HEK293 (cell line): ENCODE data around the gene SLC35F5.

ENCODE experiments used
- CTCF ChIA-PET: fragments of 350-600 bp; formaldehyde crosslinking; extraction: SDS; loops from one replicate; lab custom pipeline; 2021; ENCODE audit warnings: antibody characterized with exemption; lab: Yijun Ruan, JAX
- POLR2A ChIA-PET: fragments of 300-600 bp; formaldehyde crosslinking; extraction: SDS; loops from one replicate; lab custom pipeline; 2020; ENCODE audit warnings: antibody characterized with exemption, inconsistent platforms; lab: Yijun Ruan, JAX
- H3K27ac ChIP-seq: fragments of 200-500 bp; sonication (Bioruptor generic); 2 replicates; pipeline ENCODE4 v1.5.1; 2014; ENCODE audit warnings: low read depth, low read length, control low read depth, inconsistent platforms; ENCODE audit errors: extremely low read depth
- H3K36me3 ChIP-seq, 2 experiments: fragments of 200-500 bp in 1 of 2; sonication (Bioruptor generic) in 1 of 2; 1 replicate in 1 of 2; 2 replicates in 1 of 2; pipeline ENCODE4 v1.5.1; 2014 to 2017; ENCODE audit warnings: inconsistent platforms in 2 of 2, low read length in 2 of 2; ENCODE audit not compliant: control insufficient read depth in 2 of 2, insufficient read depth in 1 of 2
- H3K4me1 ChIP-seq: fragments of 200-500 bp; sonication (Bioruptor generic); 2 replicates; pipeline ENCODE4 v1.5.1; 2014; ENCODE audit warnings: mild to moderate bottlenecking, low read length, inconsistent platforms; ENCODE audit not compliant: control insufficient read depth, insufficient read depth
- H3K4me3 ChIP-seq: 2 replicates; pipeline ENCODE4 v1.5.1; 2011; ENCODE audit warnings: low read depth, mild to moderate bottlenecking, control low read depth, low read length, moderate library complexity
- H3K9me3 ChIP-seq: fragments of 200-500 bp; sonication (Bioruptor generic); 2 replicates; pipeline ENCODE4 v1.5.1; 2014; ENCODE audit warnings: low read depth, low read length, inconsistent platforms; ENCODE audit not compliant: control insufficient read depth, insufficient read depth
- GFI1B ChIP-seq: fragments of 450-650 bp; formaldehyde crosslinking; IDR thresholded peaks from 2 replicates; pipeline ENCODE4 v1.5.1; 2016; ENCODE audit warnings: missing biosample characterization, missing genetic modification characterization
- GLI4 ChIP-seq: fragments of 450-650 bp; formaldehyde crosslinking; IDR thresholded peaks from 2 replicates; pipeline ENCODE4 v1.5.1; 2016; ENCODE audit warnings: missing biosample characterization, missing genetic modification characterization
- HOXC10 ChIP-seq: sonication (generic); formaldehyde crosslinking; IDR thresholded peaks from 2 replicates; pipeline ENCODE4 v1.8.1; 2023; ENCODE audit warnings: mild to moderate bottlenecking, missing genetic modification reagents
- SP2 ChIP-seq: fragments of 450-650 bp; formaldehyde crosslinking; IDR thresholded peaks from 2 replicates; pipeline ENCODE4 v1.5.1; 2016; ENCODE audit warnings: missing biosample characterization, missing genetic modification characterization
- TRIM28 ChIP-seq: IDR thresholded peaks from 2 replicates; pipeline ENCODE4 v1.6.1; 2011; ENCODE audit warnings: low read length, control low read depth, borderline replicate concordance
- ZFP69B ChIP-seq: fragments of 450-650 bp; formaldehyde crosslinking; IDR thresholded peaks from 2 replicates; pipeline ENCODE4 v1.5.1; 2016; ENCODE audit warnings: missing biosample characterization, missing genetic modification characterization
- ZNF114 ChIP-seq: fragments of 450-650 bp; formaldehyde crosslinking; IDR thresholded peaks from 2 replicates; pipeline ENCODE4 v1.5.0; 2017; ENCODE audit warnings: missing biosample characterization, missing genetic modification characterization
- ZNF133 ChIP-seq: fragments of 450-650 bp; formaldehyde crosslinking; IDR thresholded peaks from 2 replicates; pipeline ENCODE4 v1.5.1; 2016; ENCODE audit warnings: missing biosample characterization, missing genetic modification characterization
- ZNF335 ChIP-seq: fragments of 450-650 bp; formaldehyde crosslinking; conservative IDR thresholded peaks from 2 replicates; pipeline ENCODE4 v1.5.1; 2016; ENCODE audit warnings: missing biosample characterization, missing genetic modification characterization
- ZNF366 ChIP-seq: fragments of 450-650 bp; formaldehyde crosslinking; conservative IDR thresholded peaks from 2 replicates; pipeline ENCODE4 v1.5.1; 2016; ENCODE audit warnings: missing biosample characterization, missing genetic modification characterization
- ZNF521 ChIP-seq: fragments of 450-650 bp; formaldehyde crosslinking; IDR thresholded peaks from 2 replicates; pipeline ENCODE4 v1.5.1; 2017; ENCODE audit warnings: missing biosample characterization, mild to moderate bottlenecking, missing genetic modification characterization
- ZNF530 ChIP-seq: fragments of 450-650 bp; formaldehyde crosslinking; IDR thresholded peaks from 2 replicates; pipeline ENCODE4 v1.5.1; 2016; ENCODE audit warnings: low read depth, missing biosample characterization, missing genetic modification characterization
- ZNF654 ChIP-seq: fragments of 450-650 bp; formaldehyde crosslinking; IDR thresholded peaks from 2 replicates; pipeline ENCODE4 v1.5.1; 2016; ENCODE audit warnings: low read depth, missing biosample characterization, missing genetic modification characterization
- TF ChIP-seq, protein P1 (sequence below): fragments of 450-650 bp; formaldehyde crosslinking; IDR thresholded peaks from 2 replicates; pipeline ENCODE4 v1.5.1; 2016; ENCODE audit warnings: missing biosample characterization, missing genetic modification characterization, low read depth
- TF ChIP-seq, protein P2 (sequence below): fragments of 450-650 bp; formaldehyde crosslinking; IDR thresholded peaks from 2 replicates; pipeline ENCODE4 v1.5.1; 2016; ENCODE audit warnings: missing biosample characterization, missing genetic modification characterization
- TF ChIP-seq, protein P3 (sequence below): fragments of 450-650 bp; formaldehyde crosslinking; IDR thresholded peaks from 2 replicates; pipeline ENCODE4 v1.5.0; 2017; ENCODE audit warnings: missing biosample characterization, missing genetic modification characterization, borderline replicate concordance

Gene SLC35F5

DNA sequence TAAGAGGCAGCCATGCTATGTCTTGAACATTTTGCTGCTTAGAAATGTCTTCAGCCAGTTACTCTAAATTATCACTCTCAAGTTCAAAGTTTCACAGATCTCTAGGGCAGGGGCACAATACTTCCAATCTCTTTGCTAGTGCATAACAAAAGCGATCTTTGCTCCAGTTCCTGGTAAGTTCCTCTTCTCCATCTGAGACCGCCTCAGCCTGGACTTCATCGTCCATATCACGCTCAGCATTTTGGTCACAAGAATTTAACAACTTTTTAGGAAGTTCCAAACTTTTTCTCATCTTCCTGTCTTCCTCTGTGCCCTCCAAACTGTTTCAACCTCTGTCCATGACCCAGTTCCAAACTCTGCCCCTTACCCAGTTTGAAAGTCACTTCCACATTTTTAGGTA lies 8.8 kb upstream of the SLC35F5 start (continued):
- TF ChIP-seq ZNF335 (no peak), TRIM28 (no peak), ZFP69B (tag by site-specific recombination) (no peak), SP2 (tag by site-specific recombination) (no peak)
- TF ChIP-seq, protein P1, sequence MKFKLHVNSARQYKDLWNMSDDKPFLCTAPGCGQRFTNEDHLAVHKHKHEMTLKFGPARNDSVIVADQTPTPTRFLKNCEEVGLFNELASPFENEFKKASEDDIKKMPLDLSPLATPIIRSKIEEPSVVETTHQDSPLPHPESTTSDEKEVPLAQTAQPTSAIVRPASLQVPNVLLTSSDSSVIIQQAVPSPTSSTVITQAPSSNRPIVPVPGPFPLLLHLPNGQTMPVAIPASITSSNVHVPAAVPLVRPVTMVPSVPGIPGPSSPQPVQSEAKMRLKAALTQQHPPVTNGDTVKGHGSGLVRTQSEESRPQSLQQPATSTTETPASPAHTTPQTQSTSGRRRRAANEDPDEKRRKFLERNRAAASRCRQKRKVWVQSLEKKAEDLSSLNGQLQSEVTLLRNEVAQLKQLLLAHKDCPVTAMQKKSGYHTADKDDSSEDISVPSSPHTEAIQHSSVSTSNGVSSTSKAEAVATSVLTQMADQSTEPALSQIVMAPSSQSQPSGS (tag by site-specific recombination): no peak

DNA sequence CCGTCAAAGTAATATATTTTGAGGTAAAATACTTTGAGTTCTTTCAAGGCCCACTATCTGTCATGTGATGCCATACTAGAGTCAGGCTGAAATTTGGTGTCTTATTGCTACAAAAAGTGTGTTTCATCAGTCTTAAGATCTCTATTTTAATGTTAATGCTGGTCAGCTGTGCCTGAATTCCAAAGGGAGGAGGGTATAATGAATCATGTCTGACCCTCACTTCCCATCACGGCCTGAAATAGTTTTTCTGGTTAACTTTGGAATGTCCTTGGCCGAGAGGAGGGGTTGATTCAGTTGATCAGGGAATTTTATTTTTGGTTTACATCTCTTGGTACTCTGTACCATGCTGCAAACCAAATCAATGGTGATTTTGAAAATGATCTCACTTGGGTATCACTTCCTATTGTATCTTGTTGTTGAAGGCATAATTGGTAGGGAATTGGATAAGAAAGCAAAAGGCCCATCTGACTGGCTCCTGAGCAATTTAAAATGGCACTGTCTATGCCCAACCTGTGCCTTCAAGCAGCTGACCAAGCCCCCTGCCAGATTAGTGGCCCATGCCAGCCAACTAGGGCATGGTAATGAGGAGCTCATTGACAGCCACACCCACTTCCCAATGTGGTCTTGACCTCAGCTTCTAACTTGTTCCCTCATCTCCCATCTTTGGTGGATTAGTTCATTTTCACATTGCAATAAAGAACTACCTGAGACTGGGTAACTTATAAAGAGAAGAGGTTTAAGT lies 6.1 kb upstream of the SLC35F5 start:
- ChIA-PET CTCF (no interaction called here), POLR2A (no interaction called here)
- Histone ChIP-seq H3K9me3 (no peaks in the 10 kb centered on the region), H3K27ac (no peak overlapping the region), H3K36me3 (no peaks in the 10 kb centered on the region), H3K4me1 (no peaks in the 10 kb centered on the region), H3K4me3 (no peak overlapping the region)
- TF ChIP-seq GFI1B (tag by site-specific recombination) (no peak), ZNF366 (tag by site-specific recombination) (no peak), GLI4 (tag by site-specific recombination) (no peak), ZNF521 (tag by site-specific recombination) (no peak), HOXC10 (CRISPR knock-in tag) (no peak), ZNF530 (tag by site-specific recombination) (no peak), ZNF654 (tag by site-specific recombination) (no peak)
- TF ChIP-seq, protein P2, sequence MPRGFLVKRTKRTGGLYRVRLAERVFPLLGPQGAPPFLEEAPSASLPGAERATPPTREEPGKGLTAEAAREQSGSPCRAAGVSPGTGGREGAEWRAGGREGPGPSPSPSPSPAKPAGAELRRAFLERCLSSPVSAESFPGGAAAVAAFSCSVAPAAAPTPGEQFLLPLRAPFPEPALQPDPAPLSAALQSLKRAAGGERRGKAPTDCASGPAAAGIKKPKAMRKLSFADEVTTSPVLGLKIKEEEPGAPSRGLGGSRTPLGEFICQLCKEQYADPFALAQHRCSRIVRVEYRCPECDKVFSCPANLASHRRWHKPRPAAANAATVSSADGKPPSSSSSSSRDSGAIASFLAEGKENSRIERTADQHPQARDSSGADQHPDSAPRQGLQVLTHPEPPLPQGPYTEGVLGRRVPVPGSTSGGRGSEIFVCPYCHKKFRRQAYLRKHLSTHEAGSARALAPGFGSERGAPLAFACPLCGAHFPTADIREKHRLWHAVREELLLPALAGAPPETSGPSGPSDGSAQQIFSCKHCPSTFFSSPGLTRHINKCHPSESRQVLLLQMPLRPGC: no peak

DNA sequence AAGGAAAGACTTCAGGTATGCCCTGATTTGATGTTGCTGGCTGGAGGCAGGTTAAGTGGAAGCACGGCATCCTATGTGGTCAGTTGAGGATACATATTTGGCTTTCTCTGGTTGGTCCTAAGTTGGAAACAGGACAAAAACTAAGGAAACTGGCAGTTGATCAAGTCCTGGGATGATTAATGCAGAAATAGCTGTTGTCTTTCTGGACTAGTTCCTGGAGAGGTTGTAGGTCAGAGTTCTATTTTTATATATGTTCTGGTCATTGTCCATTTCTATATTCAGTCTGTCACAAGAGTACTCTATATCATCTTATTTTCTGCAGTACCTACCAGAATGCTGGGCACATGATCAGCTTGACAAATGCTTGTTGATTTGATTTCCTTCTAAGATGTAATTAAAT lies 4.0 kb upstream of the SLC35F5 start:
- H3K27ac ChIP-seq: no peak overlapping the region
- H3K4me3 ChIP-seq: no peak overlapping the region
- TF ChIP-seq GLI4 (tag by site-specific recombination): no peak
- TF ChIP-seq ZNF114: no peak
- no peak for TF ChIP-seq ZNF133 (tag by site-specific recombination)
- TF ChIP-seq, protein P3, sequence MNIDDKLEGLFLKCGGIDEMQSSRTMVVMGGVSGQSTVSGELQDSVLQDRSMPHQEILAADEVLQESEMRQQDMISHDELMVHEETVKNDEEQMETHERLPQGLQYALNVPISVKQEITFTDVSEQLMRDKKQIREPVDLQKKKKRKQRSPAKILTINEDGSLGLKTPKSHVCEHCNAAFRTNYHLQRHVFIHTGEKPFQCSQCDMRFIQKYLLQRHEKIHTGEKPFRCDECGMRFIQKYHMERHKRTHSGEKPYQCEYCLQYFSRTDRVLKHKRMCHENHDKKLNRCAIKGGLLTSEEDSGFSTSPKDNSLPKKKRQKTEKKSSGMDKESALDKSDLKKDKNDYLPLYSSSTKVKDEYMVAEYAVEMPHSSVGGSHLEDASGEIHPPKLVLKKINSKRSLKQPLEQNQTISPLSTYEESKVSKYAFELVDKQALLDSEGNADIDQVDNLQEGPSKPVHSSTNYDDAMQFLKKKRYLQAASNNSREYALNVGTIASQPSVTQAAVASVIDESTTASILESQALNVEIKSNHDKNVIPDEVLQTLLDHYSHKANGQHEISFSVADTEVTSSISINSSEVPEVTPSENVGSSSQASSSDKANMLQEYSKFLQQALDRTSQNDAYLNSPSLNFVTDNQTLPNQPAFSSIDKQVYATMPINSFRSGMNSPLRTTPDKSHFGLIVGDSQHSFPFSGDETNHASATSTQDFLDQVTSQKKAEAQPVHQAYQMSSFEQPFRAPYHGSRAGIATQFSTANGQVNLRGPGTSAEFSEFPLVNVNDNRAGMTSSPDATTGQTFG (tag by site-specific recombination): no peak
- no peaks in the 10 kb centered on the region for H3K9me3 ChIP-seq
- no peaks in the 10 kb centered on the region for H3K36me3 ChIP-seq
- CTCF ChIA-PET: interaction anchor here (1.4 kb wide), 1 partner anchor 119 kb away, joined by 3 read pairs; no protein-coding TSS in a partner anchor
- H3K4me1 ChIP-seq: no peaks in the 10 kb centered on the region
- POLR2A ChIA-PET: no interaction called here
